GM21447 (cell line): ENCODE results near the gene TRIM63.

Experiments
- ATAC-seq: cut with Tn5 transposase; IDR thresholded peaks from one replicate; pipeline ENCODE4 v1.9.1; 2021; ENCODE audit not compliant: unreplicated experiment

The TRIM63 gene

DNA sequence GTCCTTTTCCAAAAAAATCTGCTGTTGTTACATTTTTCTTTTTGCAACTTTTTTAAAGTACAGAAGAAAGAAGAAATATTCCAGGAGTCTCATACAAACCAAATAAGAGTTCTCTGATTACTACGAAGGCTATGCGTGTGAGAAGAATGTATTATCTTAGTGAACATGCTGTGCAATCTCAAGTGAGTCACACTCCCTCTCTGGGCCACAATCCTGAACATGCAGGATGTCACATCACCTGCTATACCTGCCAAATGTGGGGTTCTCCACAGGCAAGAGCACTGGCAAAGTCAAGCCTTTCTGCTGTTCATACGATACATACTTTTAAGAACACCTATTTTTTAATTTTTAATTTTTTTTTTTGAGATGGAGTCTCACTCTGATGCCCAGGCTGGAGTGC is 21.7 kb upstream of the TRIM63 start:
- no peak for ATAC-seq

- no peak for ATAC-seq
Observed at GRCh38 chr1:26084844-26085243, 17.4 kb upstream of the TRIM63 start.

GRCh38 chr1:26084091-26084561 is 16.7 kb upstream of the TRIM63 start:
- ATAC-seq: no peak

DNA sequence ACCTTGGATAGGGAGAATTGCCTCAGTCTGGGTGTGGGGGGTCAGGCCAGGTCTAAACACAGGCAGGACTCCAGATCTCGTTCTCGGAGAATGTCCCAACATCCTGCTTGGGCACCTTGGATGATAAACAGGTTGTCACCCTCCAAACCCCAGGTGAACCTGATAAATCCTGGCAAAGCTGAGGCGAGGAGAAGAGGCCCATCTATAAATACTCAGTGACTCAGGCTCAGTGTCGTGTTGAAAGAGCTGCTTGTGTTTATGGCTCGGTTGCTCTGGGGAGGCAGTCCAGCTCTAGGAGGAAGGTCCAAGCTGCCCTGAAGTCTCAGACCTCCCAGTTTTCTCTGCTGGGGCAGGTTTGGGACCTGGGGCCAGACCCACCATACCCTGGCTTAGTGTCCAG is 15.8 kb upstream of the TRIM63 start:
- no peak for ATAC-seq

GRCh38 chr1:26082020-26082350 is 14.6 kb upstream of the TRIM63 start:
- no peak for ATAC-seq

GRCh38 chr1:26081267-26082019 is 14.0 kb upstream of the TRIM63 start:
- ATAC-seq: no peak

DNA sequence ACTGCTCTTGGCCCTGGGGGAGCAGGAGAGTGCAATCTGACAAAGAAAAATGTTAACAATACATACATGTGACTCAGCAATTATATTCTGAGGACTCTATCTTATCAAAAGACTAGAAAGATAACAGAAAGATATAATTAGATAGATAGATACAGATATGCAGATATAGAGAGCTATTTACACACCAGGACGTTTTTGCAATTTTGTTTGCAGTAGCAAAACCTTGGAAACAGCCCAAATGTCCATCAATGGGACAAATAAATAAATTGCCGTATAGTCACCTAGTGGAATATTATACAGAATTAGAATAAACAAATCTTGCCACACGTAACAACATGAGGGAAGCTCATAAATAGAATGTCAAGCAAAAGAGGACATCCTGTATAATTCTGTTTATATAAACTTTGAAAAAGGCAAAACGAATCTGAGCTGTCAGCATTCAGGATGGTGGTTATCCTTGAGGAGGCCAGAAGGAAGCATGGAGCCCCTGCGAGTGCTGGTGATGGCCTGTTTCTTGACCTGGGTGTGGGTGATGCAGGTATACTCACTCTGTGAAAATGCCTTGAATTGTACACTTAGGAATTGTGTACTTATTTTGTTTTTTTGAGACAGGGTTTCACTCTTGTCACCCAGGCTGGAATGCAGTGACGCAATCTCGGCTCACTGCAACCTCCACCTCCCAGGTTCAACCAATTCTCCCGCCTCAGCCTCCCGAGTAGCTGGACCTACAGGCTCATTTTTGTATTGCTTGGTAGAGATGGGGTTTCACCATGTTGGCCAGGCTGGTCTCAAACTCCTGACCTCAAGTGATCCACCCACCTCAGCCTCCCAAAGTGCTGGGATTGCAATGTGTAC is 12.8 kb upstream of the TRIM63 start:
- ATAC-seq: no peak

- ATAC-seq: no peak
Observed at GRCh38 chr1:26079178-26079563, 11.7 kb upstream of the TRIM63 start.

GRCh38 chr1:26078286-26079177 is 11.1 kb upstream of the TRIM63 start:
- ATAC-seq: no peak

- no peak for ATAC-seq
Observed at GRCh38 chr1:26077524-26077923, 10.1 kb upstream of the TRIM63 start.

- no peak for ATAC-seq
Observed at GRCh38 chr1:26075421-26076144, 8.2 kb upstream of the TRIM63 start.

GRCh38 chr1:26072305-26072704 is 4.9 kb upstream of the TRIM63 start:
- no peak for ATAC-seq

GRCh38 chr1:26070963-26071342 is 3.5 kb upstream of the TRIM63 start:
- ATAC-seq: no peak

GRCh38 chr1:26070296-26070962 is 3.0 kb upstream of the TRIM63 start:
- ATAC-seq: no peak

GRCh38 chr1:26069941-26070295 is 2.5 kb upstream of the TRIM63 start:
- ATAC-seq: no peak

- ATAC-seq: no peak
Observed at GRCh38 chr1:26066857-26067256, 573 bp downstream of the TRIM63 start.

- ATAC-seq: no peak
Observed at GRCh38 chr1:26066160-26066559, 1.3 kb downstream of the TRIM63 start.

GRCh38 chr1:26064553-26064952 is 2.9 kb downstream of the TRIM63 start:
- ATAC-seq: no peak

DNA sequence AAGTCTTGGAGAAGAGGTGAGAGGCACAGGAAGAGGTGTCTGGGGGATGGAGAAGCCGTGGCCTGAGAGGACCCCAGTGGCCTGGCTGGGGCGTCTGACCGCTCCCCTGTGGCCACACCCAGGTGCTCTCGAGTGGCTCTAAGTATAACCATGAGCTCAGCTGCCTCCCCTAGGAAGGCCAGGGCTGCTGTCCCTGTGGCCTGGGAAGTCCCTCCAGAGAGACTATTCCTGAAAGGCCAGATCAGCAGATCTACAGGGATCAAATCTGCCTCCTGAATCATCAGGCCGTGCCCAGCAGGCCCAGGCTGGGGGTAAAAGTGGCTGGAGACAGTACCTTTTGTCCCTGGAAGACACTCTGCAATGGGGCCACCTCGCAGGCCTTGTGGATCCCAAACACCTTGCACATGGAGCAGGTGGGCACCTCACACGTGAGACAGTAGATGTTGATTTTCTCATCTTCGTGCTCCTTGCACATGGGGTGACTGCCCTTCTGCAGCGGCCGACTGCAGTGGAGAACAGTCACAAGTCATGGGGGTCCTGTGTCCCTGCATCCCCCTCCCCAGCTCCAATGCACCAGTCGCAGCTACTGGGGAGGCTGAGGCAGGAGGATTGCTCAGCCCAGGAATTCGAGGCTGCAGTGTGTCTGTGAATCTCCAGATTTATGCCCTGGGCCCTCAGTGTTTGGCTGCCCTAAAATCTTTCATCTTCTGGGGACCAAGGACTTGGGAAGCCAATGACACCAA is 6.4 kb downstream of the TRIM63 start:
- ATAC-seq: no peak

GRCh38 chr1:26059906-26060305 is 7.5 kb downstream of the TRIM63 start:
- ATAC-seq: no peak
